Neural cell (in vitro differentiated cells): Measurements from ENCODE around the gene TCTN1. TPM values are rescaled to one million over a fixed set of nuclear protein-coding genes. Genes with fewer than 3 reads are reported as not detected.

Source experiments
- H2AFZ ChIP-seq: fragments of 200-600, 300-800 bp; sonication (generic), shearing (Covaris generic); 2 replicates; pipeline ENCODE4 v1.6.0; 2014; ENCODE audit warnings: low read depth, mild to moderate bottlenecking, antibody characterized with exemption, low read length, moderate library complexity
- H3F3A ChIP-seq: fragments of 200-600 bp; shearing (Covaris generic); 2 replicates; pipeline ENCODE4 v1.6.1; 2016; ENCODE audit warnings: mild to moderate bottlenecking, moderate library complexity, mixed read lengths, antibody characterized with exemption, low read length; ENCODE audit not compliant: insufficient read depth, poor library complexity, severe bottlenecking
- H3K27ac ChIP-seq: fragments of 200-600, 300-800 bp; sonication (generic), shearing (Covaris generic); 2 replicates; pipeline ENCODE4 v1.5.1; 2014; ENCODE audit warnings: mild to moderate bottlenecking, low read length, moderate library complexity
- H3K27me3 ChIP-seq: fragments of 300-800, 200-600 bp; sonication (generic), shearing (Covaris generic); 2 replicates; pipeline ENCODE4 v1.6.0; 2014; ENCODE audit warnings: mild to moderate bottlenecking, low read depth, low read length, moderate library complexity; ENCODE audit not compliant: insufficient read depth
- H3K36me3 ChIP-seq: fragments of 300-800, 200-600 bp; sonication (generic), shearing (Covaris generic); 2 replicates; pipeline ENCODE4 v1.5.1; 2014; ENCODE audit warnings: mild to moderate bottlenecking, antibody characterized with exemption, low read length, moderate library complexity; ENCODE audit not compliant: insufficient read depth
- H3K4me2 ChIP-seq: fragments of 300-800, 200-600 bp; sonication (generic), shearing (Covaris generic); 2 replicates; pipeline ENCODE4 v1.6.0; 2014; ENCODE audit warnings: mild to moderate bottlenecking, low read length
- H3K4me3 ChIP-seq: fragments of 300-800, 200-600 bp; sonication (generic), shearing (Covaris generic); 2 replicates; pipeline ENCODE4 v1.5.1; 2014; ENCODE audit warnings: mild to moderate bottlenecking, low read length, moderate library complexity
- H3K79me2 ChIP-seq: fragments of 200-600 bp; shearing (Covaris generic); replicated peaks from 2 replicates; pipeline ENCODE4 v1.6.0; 2014; ENCODE audit warnings: mild to moderate bottlenecking, low read length, moderate library complexity; ENCODE audit not compliant: insufficient read depth
- H3K9ac ChIP-seq: fragments of 300-800, 200-600 bp; sonication (generic), shearing (Covaris generic); 2 replicates; pipeline ENCODE4 v1.6.1; 2016; ENCODE audit warnings: mild to moderate bottlenecking, low read length, mixed read lengths
- H3K9me2 ChIP-seq: fragments of 200-600 bp; shearing (Covaris generic); 2 replicates; pipeline ENCODE4 v1.6.1; 2016; ENCODE audit warnings: mild to moderate bottlenecking, low read length, mixed read lengths; ENCODE audit not compliant: insufficient read depth
- H3K9me3 ChIP-seq: fragments of 200-600, 300-800 bp; sonication (generic), shearing (Covaris generic); 2 replicates; pipeline ENCODE4 v1.6.1; 2016; ENCODE audit warnings: mild to moderate bottlenecking, mixed run types, low read length, moderate library complexity, mixed read lengths
- H4K20me1 ChIP-seq: fragments of 200-600 bp; shearing (Covaris generic); 2 replicates; pipeline ENCODE4 v1.6.1; 2016; ENCODE audit warnings: mild to moderate bottlenecking, mixed run types; ENCODE audit not compliant: insufficient read depth
- EP300 ChIP-seq: fragments of 450-650 bp; conservative IDR thresholded peaks from 2 replicates; pipeline ENCODE4 v1.6.1; 2014; ENCODE audit warnings: antibody characterized with exemption, mild to moderate bottlenecking, moderate library complexity; ENCODE audit not compliant: poor library complexity, severe bottlenecking
- EZH2 ChIP-seq: fragments of 200-600, 300-800 bp; shearing (Covaris generic), sonication (generic); IDR thresholded peaks from 2 replicates; pipeline ENCODE4 v1.6.1; 2014; ENCODE audit warnings: antibody characterized with exemption, low read length, borderline replicate concordance, mild to moderate bottlenecking; ENCODE audit not compliant: insufficient read depth, poor library complexity, severe bottlenecking
- MXI1 ChIP-seq: fragments of 450-650 bp; conservative IDR thresholded peaks from 2 replicates; pipeline ENCODE4 v1.6.1; 2014; ENCODE audit warnings: antibody characterized with exemption, mild to moderate bottlenecking; ENCODE audit not compliant: poor library complexity, severe bottlenecking
- POLR2AphosphoS5 ChIP-seq: IDR thresholded peaks from 2 replicates; pipeline ENCODE4 v1.6.1; 2012
- RAD21 ChIP-seq: fragments of 450-650 bp; conservative IDR thresholded peaks from 2 replicates; pipeline ENCODE4 v1.6.1; 2014; ENCODE audit warnings: antibody characterized with exemption, mild to moderate bottlenecking, moderate library complexity
- REST ChIP-seq: IDR thresholded peaks from 2 replicates; pipeline ENCODE4 v1.6.1; 2012; ENCODE audit warnings: borderline replicate concordance
- SMC3 ChIP-seq: fragments of 450-650 bp; conservative IDR thresholded peaks from 2 replicates; pipeline ENCODE4 v1.6.1; 2014; ENCODE audit warnings: antibody characterized with exemption, mild to moderate bottlenecking, moderate library complexity; ENCODE audit not compliant: poor library complexity
- TAF1 ChIP-seq: IDR thresholded peaks from 2 replicates; pipeline ENCODE4 v1.6.1; 2012; ENCODE audit warnings: low read depth
- polyA plus RNA-seq: library from polyadenylated mRNA; depleted of rRNA; stranded (reverse); fragments of >200 nt; gene quantifications from 2 replicates; pipeline ENCODE4 v1.2.3, GENCODE V29; 2014
- TF ChIP-seq, protein P1 (sequence below): fragments of 450-650 bp; IDR thresholded peaks from 2 replicates; pipeline ENCODE4 v1.5.1; 2014; ENCODE audit warnings: antibody characterized with exemption, mild to moderate bottlenecking, moderate library complexity; ENCODE audit not compliant: poor library complexity, severe bottlenecking

The TCTN1 gene
- polyA plus RNA-seq, 1 donor from 2014 or later = 58.3 TPM

DNA sequence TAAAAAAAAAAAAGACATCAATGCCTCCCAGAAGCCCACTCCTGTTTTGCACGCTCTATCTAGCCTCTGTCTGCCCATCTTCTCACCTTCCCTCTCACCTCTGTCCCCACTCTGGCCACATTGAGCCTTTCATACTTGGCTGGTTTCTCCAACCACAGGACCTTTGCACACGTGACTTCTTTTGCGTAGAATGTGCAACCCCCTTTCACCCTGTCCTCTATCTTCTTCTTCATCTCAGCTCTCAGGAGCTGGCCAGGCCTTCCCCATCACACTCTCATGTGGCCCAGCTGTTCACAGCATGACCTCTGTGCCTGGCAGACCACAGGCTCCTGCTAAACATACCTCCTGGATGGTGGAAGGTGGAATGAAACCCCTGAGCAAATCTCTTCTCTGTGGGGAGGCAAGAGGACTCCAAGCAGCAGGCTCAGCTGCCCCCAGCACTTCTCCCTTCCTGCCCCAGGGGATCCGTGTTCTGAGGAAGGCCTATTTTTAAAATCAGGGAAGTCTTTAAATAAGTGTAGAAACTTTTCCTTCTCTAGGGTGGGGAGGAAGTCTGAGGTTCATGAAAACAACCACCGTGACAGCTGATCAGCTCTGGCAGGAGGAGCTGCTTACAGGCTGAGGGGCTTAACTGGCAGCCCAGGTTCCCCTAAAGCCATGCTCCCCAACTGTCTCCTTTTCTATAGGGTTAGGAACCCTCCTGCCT, 63.4 kb downstream of the TCTN1 start:
- no peaks in the 10 kb centered on the region for H3K27me3 ChIP-seq
- H4K20me1 ChIP-seq = no peaks in the 10 kb centered on the region
- no peaks in the 10 kb centered on the region for H3K9me2 ChIP-seq
- H2AFZ ChIP-seq = no peak overlapping the region
- H3K9ac ChIP-seq = no peak overlapping the region
- H3F3A ChIP-seq = no peaks in the 10 kb centered on the region
- no peak overlapping the region for H3K4me2 ChIP-seq
- no peak overlapping the region for H3K27ac ChIP-seq
- no peaks in the 10 kb centered on the region for H3K79me2 ChIP-seq
- no peak for TF ChIP-seq RAD21
- no peak for TF ChIP-seq SMC3
- TF ChIP-seq MXI1 = no peak
- TF ChIP-seq TAF1 = no peak
- no peak for TF ChIP-seq REST
- TF ChIP-seq EZH2 = no peak
- no peak for TF ChIP-seq POLR2AphosphoS5
- TF ChIP-seq, protein P1, sequence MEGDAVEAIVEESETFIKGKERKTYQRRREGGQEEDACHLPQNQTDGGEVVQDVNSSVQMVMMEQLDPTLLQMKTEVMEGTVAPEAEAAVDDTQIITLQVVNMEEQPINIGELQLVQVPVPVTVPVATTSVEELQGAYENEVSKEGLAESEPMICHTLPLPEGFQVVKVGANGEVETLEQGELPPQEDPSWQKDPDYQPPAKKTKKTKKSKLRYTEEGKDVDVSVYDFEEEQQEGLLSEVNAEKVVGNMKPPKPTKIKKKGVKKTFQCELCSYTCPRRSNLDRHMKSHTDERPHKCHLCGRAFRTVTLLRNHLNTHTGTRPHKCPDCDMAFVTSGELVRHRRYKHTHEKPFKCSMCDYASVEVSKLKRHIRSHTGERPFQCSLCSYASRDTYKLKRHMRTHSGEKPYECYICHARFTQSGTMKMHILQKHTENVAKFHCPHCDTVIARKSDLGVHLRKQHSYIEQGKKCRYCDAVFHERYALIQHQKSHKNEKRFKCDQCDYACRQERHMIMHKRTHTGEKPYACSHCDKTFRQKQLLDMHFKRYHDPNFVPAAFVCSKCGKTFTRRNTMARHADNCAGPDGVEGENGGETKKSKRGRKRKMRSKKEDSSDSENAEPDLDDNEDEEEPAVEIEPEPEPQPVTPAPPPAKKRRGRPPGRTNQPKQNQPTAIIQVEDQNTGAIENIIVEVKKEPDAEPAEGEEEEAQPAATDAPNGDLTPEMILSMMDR = no peak
- TF ChIP-seq EP300 = no peak
- no peak overlapping the region for H3K4me3 ChIP-seq
- H3K36me3 ChIP-seq = no peaks in the 10 kb centered on the region
- no peaks in the 10 kb centered on the region for H3K9me3 ChIP-seq

DNA sequence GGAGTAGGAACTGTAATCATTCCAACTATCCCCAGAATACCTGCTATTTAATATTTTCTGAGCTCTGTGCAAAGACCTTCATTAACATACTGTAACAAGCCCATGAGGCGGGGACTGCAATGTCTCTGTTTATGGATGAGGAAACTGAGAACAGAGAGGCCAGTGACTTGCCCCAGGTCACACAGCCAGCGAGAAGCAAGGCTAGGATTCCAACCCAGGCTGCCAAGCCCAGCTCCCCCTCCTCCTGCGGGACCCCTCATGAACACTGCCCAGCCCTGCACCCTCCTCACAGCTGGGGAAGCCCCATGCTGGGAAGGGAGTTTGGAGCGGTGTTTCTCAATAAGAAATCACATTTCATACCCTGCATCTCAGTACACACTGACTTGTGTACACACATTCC, 64.1 kb downstream of the TCTN1 start:
- no peak overlapping the region for H3K27ac ChIP-seq
- no peaks in the 10 kb centered on the region for H3K36me3 ChIP-seq
- H4K20me1 ChIP-seq = no peaks in the 10 kb centered on the region
- no peaks in the 10 kb centered on the region for H3K9me2 ChIP-seq
- no peaks in the 10 kb centered on the region for H3K27me3 ChIP-seq
- H3K9me3 ChIP-seq = no peaks in the 10 kb centered on the region
- no peaks in the 10 kb centered on the region for H3K79me2 ChIP-seq
- no peak overlapping the region for H3K4me3 ChIP-seq
- no peak for TF ChIP-seq TAF1
- no peak for TF ChIP-seq POLR2AphosphoS5
- no peak for TF ChIP-seq SMC3
- TF ChIP-seq RAD21 = no peak
- no peak for TF ChIP-seq EZH2
- TF ChIP-seq EP300 = no peak
- TF ChIP-seq MXI1 = no peak
- no peak overlapping the region for H3K4me2 ChIP-seq
- no peak overlapping the region for H2AFZ ChIP-seq
- H3F3A ChIP-seq = no peaks in the 10 kb centered on the region
- H3K9ac ChIP-seq = no peak overlapping the region
